T-helper 2 cell (primary cell): ENCODE measurements around the gene ARMH1.
A peak's percentile ranks its signal among the peaks of the same experiment; 100 is the strongest.

Experiments used
- DNase-seq, 5 experiments: peaks; one replicate each; pipeline versions ENCODE4 v3.0.0 to v3.0.0-alpha.2; 2012 to 2022

The ARMH1 gene

GRCh38 chr1:44670751-44671640 is 3.5 kb upstream of the ARMH1 start:
- DNase-seq = no peak

GRCh38 chr1:44672254-44672955 is 2.1 kb upstream of the ARMH1 start:
- DNase-seq = no peak

GRCh38 chr1:44672961-44673674 is 1.4 kb upstream of the ARMH1 start:
- DNase-seq = no peak

- DNase-seq = no peak
Observed at GRCh38 chr1:44673675-44674112, 820 bp upstream of the ARMH1 start.

GRCh38 chr1:44675186-44675585 is 672 bp downstream of the ARMH1 start:
- no peak for DNase-seq

- DNase-seq = no peak
Observed at GRCh38 chr1:44676484-44677200, 2.1 kb downstream of the ARMH1 start.

GRCh38 chr1:44677201-44677766 is 2.8 kb downstream of the ARMH1 start:
- DNase-seq = peak in 1 of 5 experiments; percentile 36

- DNase-seq = no peak
Observed at GRCh38 chr1:44678120-44678519, 3.6 kb downstream of the ARMH1 start.

GRCh38 chr1:44678626-44679025 is 4.1 kb downstream of the ARMH1 start:
- no peak for DNase-seq

- DNase-seq = no peak
Observed at GRCh38 chr1:44679468-44679867, 5.0 kb downstream of the ARMH1 start.

- no peak for DNase-seq
Observed at GRCh38 chr1:44681905-44682882, 7.7 kb downstream of the ARMH1 start.

GRCh38 chr1:44682883-44683265 is 8.4 kb downstream of the ARMH1 start:
- no peak for DNase-seq

- DNase-seq = peak in 1 of 5 experiments; percentile 29
Observed at GRCh38 chr1:44684525-44684924, 10.0 kb downstream of the ARMH1 start.

GRCh38 chr1:44685218-44685617 is 10.7 kb downstream of the ARMH1 start:
- DNase-seq = no peak

- no peak for DNase-seq
Observed at GRCh38 chr1:44685881-44686280, 11.4 kb downstream of the ARMH1 start.

- DNase-seq = no peak
Observed at GRCh38 chr1:44688760-44689446, 14.4 kb downstream of the ARMH1 start.

- DNase-seq = no peak
Observed at GRCh38 chr1:44689447-44689765, 14.9 kb downstream of the ARMH1 start.

- DNase-seq = no peak
Observed at GRCh38 chr1:44693159-44693558, 18.6 kb downstream of the ARMH1 start.

GRCh38 chr1:44693900-44694299 is 19.4 kb downstream of the ARMH1 start:
- DNase-seq = no peak

GRCh38 chr1:44694863-44695478 is 20.5 kb downstream of the ARMH1 start:
- DNase-seq = no peak
